Psoas muscle (tissue), 8 donors: ENCODE results near the gene NOLC1. TPM values are rescaled to one million over a fixed set of nuclear protein-coding genes. Genes with fewer than 3 reads are reported as not detected.

Source experiments
- ATAC-seq, 4 donors: fragments of 200-7000 bp; cut with Tn5 transposase; one replicate each; pipeline ENCODE4 v1.9.1; 2020; ENCODE audit warnings: moderate library complexity in 3 of 4, mild to moderate bottlenecking in 2 of 4
- DNase-seq, 2 donors: peaks; one replicate each; pipeline ENCODE4 v3.0.0-alpha.2; 2020
- H3K27ac ChIP-seq: fragments of 200-600 bp; one replicate; pipeline ENCODE4 v1.8.0; 2022
- H3K27me3 ChIP-seq, 3 donors: fragments of 200-600 bp in 1 of 3; one replicate each; pipeline versions ENCODE4 v1.6.1 to v1.8.0; 2013 to 2022; ENCODE audit warnings: low read length in 2 of 3, mild to moderate bottlenecking in 2 of 3, moderate library complexity in 1 of 3; ENCODE audit not compliant: insufficient read depth in 3 of 3
- H3K36me3 ChIP-seq, 2 donors: fragments of 200-600 bp in 1 of 2; one replicate each; pipeline versions ENCODE4 v1.6.1 to v1.8.0; 2013 to 2022; ENCODE audit warnings: low read depth in 1 of 2, mild to moderate bottlenecking in 1 of 2, moderate library complexity in 1 of 2; ENCODE audit not compliant: insufficient read depth in 1 of 2
- H3K4me1 ChIP-seq: fragments of 200-600 bp; one replicate; pipeline ENCODE4 v1.8.0; 2022
- H3K4me3 ChIP-seq: fragments of 200-600 bp; one replicate; pipeline ENCODE4 v1.8.0; 2022; ENCODE audit warnings: mild to moderate bottlenecking
- H3K9me3 ChIP-seq: fragments of 200-600 bp; one replicate; pipeline ENCODE4 v1.8.0; 2022
- WGBS, 3 donors: extraction: QIAGEN DNeasy Blood & Tissue Kit; methylation state at CpG; one replicate each; pipeline versions ENCODE4 v1.1.6 to v1.1.7; 2013; 5-methylcytosine and 5-hydroxymethylcytosine counted together
- intact Hi-C, 2 donors: fragments of 100-400 bp; cut with DNase I; formaldehyde crosslinking; loops; one replicate each; pipeline versions ENCODE4 v1.11.0 to v1.14.2; 2022
- polyA plus RNA-seq, 3 donors: library from polyadenylated mRNA; stranded (reverse); fragments of 200-250 nt; gene quantifications; one replicate each; pipeline ENCODE4 v1.2.3, GENCODE V29; 2013
- total RNA-seq, 4 donors: library from RNA; stranded (reverse); fragmentation: NEBNext Ultra II Directional in 2 of 4; extraction: Animal tissue kit (Norgen Biotek cat#: 25700) in 2 of 4; gene quantifications; one replicate each; pipeline versions ENCODE4 v1.2.1 to v1.2.4, GENCODE V29; 2021 to 2023
- TF ChIP-seq, protein P1 (sequence below): fragments of 200-600 bp; IDR thresholded peaks from one replicate; pipeline ENCODE4 v1.8.0; 2022; ENCODE audit warnings: antibody characterized with exemption
- donor health status: healthy with polysubstance abuse.
- donor health status: DM: no; HTN: no; CAD: no; lungs with moderate emphysema.
- donor health status: Bipolar disorder and iron deficiency.
- donor health status: healthy.
- donor health status: DM: yes; HTN: yes; CAD: no.
- donor health status: DM: no; HTN: no; CAD: no.
- donor health status: DM: no; HTN: no; CAD: no.
- donor health status: DM: yes; HTN: yes; CAD: no.

NOLC1 gene
- total and polyA plus RNA-seq, 7 donors: 25.8 to 86.1 (median 57.6) TPM

DNA sequence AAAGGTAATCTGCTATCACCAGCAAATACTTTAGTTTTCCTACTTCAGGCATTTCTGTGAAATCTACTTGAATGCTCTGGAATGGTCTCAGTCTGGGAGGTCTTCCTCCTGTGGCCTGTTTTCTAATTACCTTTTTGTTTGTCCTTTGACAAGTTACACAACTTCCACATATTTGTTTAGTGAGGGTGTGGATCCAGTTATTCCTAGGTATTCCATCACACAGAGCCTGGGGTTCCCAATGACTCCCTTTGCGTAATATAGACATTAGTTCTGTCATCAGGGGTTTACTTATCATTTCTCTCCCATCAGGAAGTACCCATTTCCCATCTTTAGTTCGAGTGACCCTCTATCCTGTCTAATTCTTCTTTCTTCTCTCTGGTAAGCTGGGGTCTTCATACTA, 45.8 kb downstream of the NOLC1 start:
- Histone ChIP-seq H3K4me1 (no peaks in the 10 kb centered on the region), H3K9me3 (no peaks in the 10 kb centered on the region), H3K4me3 (no peak overlapping the region), H3K36me3 (no peaks in the 10 kb centered on the region), H3K27me3 (no peaks in the 10 kb centered on the region), H3K27ac (no peak overlapping the region)
- WGBS, 3 donors: 65 to 73% (median 71%) methylated on average over 2 of the region's 2 CpGs
- ATAC-seq: no peak
- TF ChIP-seq, protein P1, sequence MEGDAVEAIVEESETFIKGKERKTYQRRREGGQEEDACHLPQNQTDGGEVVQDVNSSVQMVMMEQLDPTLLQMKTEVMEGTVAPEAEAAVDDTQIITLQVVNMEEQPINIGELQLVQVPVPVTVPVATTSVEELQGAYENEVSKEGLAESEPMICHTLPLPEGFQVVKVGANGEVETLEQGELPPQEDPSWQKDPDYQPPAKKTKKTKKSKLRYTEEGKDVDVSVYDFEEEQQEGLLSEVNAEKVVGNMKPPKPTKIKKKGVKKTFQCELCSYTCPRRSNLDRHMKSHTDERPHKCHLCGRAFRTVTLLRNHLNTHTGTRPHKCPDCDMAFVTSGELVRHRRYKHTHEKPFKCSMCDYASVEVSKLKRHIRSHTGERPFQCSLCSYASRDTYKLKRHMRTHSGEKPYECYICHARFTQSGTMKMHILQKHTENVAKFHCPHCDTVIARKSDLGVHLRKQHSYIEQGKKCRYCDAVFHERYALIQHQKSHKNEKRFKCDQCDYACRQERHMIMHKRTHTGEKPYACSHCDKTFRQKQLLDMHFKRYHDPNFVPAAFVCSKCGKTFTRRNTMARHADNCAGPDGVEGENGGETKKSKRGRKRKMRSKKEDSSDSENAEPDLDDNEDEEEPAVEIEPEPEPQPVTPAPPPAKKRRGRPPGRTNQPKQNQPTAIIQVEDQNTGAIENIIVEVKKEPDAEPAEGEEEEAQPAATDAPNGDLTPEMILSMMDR: no peak
- DNase-seq: no peak
- intact Hi-C loops: no loop called here

DNA sequence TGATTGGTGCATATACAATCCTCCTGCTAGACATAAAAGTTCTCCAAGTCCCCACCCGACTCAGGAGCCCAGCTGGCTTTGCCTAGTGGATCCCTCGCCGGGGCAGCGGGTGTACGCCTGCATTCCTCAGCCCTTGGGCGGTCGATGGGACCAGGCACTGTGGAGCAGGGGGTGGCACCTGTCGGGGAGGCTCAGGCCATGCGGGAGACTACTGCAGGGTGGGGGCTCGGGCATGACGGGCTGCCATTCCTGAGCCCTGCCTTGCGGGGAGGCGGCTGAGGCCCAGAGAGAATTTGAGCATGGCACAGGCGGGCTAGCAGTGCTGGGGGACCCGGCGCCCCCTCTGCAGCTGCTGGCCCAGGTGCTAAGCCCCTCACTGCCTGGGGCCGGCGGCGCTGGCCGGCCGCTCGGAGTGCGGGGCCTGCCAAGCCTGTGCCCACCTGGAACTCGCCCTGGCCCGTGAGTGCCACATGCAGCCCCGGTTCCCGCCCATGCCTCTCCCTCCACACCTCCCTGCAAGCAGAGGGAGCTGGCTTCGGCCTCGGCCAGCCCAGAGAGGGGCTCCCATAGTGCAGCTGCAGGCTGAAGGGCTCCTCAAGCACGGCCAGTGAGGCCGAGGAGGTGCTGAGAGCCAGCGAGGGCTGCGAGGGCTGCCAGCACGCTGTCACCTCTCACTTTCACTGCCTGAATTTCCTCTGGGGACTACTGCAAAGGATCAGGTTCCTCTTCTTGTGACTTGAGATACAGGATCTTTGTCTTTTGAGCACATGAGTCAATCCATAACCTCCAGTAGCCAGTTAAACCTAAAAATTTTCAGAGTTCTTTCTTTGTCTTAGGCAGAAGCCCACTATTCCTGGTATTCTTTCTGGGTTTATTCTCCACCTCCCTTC, 48.8 kb downstream of the NOLC1 start:
- Histone ChIP-seq H3K4me3 (no peak overlapping the region), H3K4me1 (no peaks in the 10 kb centered on the region), H3K27ac (no peak overlapping the region), H3K36me3 (no peaks in the 10 kb centered on the region), H3K27me3 (no peaks in the 10 kb centered on the region), H3K9me3 (peaks cover 4% of the 10 kb centered on the region)
- 81 to 87% (median 86%) methylated on average over 31 to 34 of the region's 34 CpGs for WGBS, 3 donors
- DNase-seq (no peak), ATAC-seq (peak in 1 of 4 donors; percentile 33)
- TF ChIP-seq, protein P1: no peak
- intact Hi-C loops: no loop called here

DNA sequence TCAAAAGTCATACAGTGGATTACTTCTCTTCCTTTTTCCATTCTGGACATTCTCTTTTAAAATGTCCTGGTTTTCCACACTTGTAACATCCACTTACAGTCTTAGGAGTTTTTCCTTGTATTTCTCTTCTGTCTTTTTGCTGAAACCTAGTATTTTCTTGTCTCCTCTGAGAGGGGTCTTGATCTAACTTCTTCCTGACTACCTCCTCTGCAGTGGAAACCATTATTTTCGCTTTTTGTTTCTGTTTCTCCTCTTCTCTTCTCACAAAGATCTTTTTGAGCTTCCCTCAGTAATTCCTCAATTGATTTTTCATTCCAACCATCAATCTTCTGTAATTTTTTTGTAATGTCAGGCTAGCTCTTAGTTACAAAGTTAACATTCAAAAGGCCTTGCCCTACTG, 50.2 kb downstream of the NOLC1 start:
- Histone ChIP-seq H3K27ac (no peak overlapping the region), H3K9me3 (peaks cover 4% of the 10 kb centered on the region), H3K27me3 (no peaks in the 10 kb centered on the region), H3K4me3 (no peak overlapping the region), H3K36me3 (no peaks in the 10 kb centered on the region), H3K4me1 (no peaks in the 10 kb centered on the region)
- WGBS, 3 donors: 64 to 81% (median 72%) methylated on average over 1 of the region's 1 CpG
- TF ChIP-seq, protein P1: no peak
- intact Hi-C loops: no loop called here
- ATAC-seq (no peak), DNase-seq (no peak)

DNA sequence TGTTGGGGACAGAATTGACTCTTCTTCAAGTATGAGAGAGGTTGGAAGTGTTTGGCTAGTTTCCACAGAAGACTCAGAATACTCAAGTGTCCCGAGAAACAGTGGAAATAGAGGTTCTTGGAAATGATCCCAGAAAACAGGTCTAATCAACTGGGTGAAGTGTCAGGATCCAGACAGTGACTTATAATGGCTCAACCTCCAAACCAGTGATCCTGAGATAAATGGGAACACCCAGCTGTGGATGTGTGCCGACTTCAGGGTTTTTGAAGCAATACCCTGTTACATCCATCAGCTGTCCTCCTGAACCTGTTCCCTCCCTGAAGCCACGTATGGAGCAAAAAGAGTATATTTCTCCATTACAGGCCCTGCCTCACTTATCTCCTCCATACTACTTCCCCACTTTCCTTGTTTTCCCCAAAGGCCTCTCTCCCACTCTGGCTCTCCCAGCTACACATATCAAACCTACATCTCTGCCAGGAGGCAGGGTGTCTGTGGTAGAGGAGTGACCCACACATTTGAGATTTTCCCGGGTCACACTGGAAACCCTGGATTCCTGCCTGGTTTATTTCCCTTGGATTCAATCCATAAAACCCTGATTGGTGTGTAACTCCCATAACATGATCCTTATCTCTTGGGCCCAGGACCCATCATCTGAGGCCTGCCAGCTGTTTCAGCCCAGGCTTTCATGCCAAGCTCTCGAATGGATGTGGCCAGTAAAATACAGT, 56.3 kb downstream of the NOLC1 start:
- intact Hi-C loops: no loop called here

More for the DNA sequence above, 56.3 kb downstream of the NOLC1 start:
- TF ChIP-seq, protein P1: no peak
- Histone ChIP-seq H3K27me3 (no peaks in the 10 kb centered on the region), H3K36me3 (no peaks in the 10 kb centered on the region), H3K4me3 (no peak overlapping the region), H3K27ac (no peak overlapping the region), H3K4me1 (no peaks in the 10 kb centered on the region), H3K9me3 (peaks cover 4% of the 10 kb centered on the region)
- DNase-seq (no peak), ATAC-seq (no peak)
- WGBS, 3 donors: 30 to 43% (median 37%) methylated on average over 5 of the region's 5 CpGs
